ENCODE measurements around the gene ZNF275.
"Not testable (repeated sequence)": the region's sequence is repeated elsewhere in the genome, so short reads cannot be mapped to it uniquely, and the experiment has no call there.

The ZNF275 gene

DNA sequence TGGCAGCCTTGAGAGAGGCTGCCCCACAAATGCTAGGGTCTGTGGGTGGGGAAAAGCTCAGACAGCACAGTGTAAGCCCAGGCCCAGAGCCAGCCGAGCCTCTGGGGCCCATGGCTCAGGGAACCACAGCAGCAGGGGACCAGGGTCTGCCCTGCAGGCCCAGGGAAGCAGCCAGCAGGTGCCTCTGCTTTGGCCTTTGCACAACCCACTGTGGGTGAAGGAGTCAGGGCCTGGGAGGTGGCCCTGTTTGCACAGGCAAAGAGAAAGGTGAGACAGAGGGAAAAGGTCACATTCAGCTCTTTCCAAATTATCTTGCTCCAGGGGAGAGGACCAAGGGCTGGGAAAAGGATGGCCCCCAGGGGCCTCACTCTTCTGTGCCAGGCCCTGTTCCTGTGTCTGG lies 21.1 kb upstream of the ZNF275 start:
- no peak for TF ChIP-seq Cebpa-rat (IDR thresholded peaks at IDR 0.05)
- H3K27me3 ChIP-seq, result peaks cover 50 to 59% (median 53%) of the 10 kb centered on the region in 11 experiments
- no peak overlapping the region for H3K4me3 ChIP-seq
- H3K9me3 ChIP-seq (replicated peaks in 1 of 11), result no peaks in the 10 kb centered on the region
- H3K27ac ChIP-seq, result no peak overlapping the region
- H3K4me2 ChIP-seq, result no peak overlapping the region
- H3K4me1 ChIP-seq, result peaks cover 0 to 6% (median under 1%) of the 10 kb centered on the region in 10 experiments; a peak in 8 of 20 replicates
- peaks cover 0 to 10% (median 0%) of the 10 kb centered on the region in 11 experiments; a peak in 3 of 22 replicates for H4K20me1 ChIP-seq
- no peak overlapping the region for H3K9ac ChIP-seq
- H3K36me3 ChIP-seq, result no peaks in the 10 kb centered on the region

- Histone ChIP-seq H4K20me1 (peaks cover 0 to 11% (median 0%) of the 10 kb centered on the region in 11 experiments; a peak in 5 of 22 replicates), H3K9ac (no peak overlapping the region), H3K4me3 (no peak overlapping the region), H3K27me3 (peaks cover 6 to 34% (median 23%) of the 10 kb centered on the region in 11 experiments; a peak in 20 of 22 replicates), H3K4me2 (peak overlapping the region in 4 of 11 experiments; percentile 17 to 43 (median 32); a peak in 4 of 22 replicates), H3K4me1 (peaks cover 0 to 24% (median 3%) of the 10 kb centered on the region in 10 experiments; a peak in 11 of 20 replicates), H3K9me3 (replicated peaks in 1 of 11) (no peaks in the 10 kb centered on the region), H3K36me3 (no peaks in the 10 kb centered on the region), H3K27ac (no peak overlapping the region)
- no peak for TF ChIP-seq Cebpa-rat (IDR thresholded peaks at IDR 0.05)
Observed at GRCh38 chrX:153317306-153317705, 16.6 kb upstream of the ZNF275 start.

GRCh38 chrX:153317996-153318722 lies 15.8 kb upstream of the ZNF275 start:
- no peak overlapping the region for H3K9ac ChIP-seq
- H3K4me1 ChIP-seq, result peaks cover 0 to 24% (median 3%) of the 10 kb centered on the region in 10 experiments; a peak in 11 of 20 replicates
- H3K4me3 ChIP-seq, result no peak overlapping the region
- peaks cover 0 to 11% (median 0%) of the 10 kb centered on the region in 11 experiments; a peak in 5 of 22 replicates for H4K20me1 ChIP-seq
- TF ChIP-seq Cebpa-rat (IDR thresholded peaks at IDR 0.05), result no peak
- no peak overlapping the region for H3K27ac ChIP-seq
- H3K36me3 ChIP-seq, result no peaks in the 10 kb centered on the region
- H3K9me3 ChIP-seq (replicated peaks in 1 of 11), result peaks cover 0 to 4% (median 2%) of the 10 kb centered on the region in 11 experiments; a peak in 8 of 22 replicates
- H3K4me2 ChIP-seq, result peak overlapping the region in 5 of 11 experiments; percentile 11 to 36 (median 24); a peak in 7 of 22 replicates
- peaks cover 2 to 30% (median 16%) of the 10 kb centered on the region in 11 experiments; a peak in 19 of 22 replicates for H3K27me3 ChIP-seq

DNA sequence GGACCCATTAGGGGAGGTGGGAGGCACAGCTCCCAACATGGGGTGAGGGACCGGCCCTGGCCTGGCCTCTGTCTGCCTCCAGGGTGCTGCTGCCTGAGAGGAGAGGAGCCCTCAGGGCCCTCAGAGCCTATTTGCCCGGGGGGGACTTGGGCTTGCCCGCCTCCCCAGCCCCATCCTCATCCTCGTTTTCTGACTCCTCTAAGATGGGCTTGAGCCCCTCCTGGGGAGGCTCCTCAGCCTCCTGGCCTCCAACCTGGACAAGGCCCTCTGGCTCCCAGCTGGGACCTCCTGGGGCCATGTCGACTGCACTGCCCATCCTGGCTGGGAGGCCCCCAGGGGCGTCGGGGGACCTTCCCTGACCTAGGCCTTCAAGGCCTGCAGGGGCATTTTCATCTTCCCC lies 15.1 kb upstream of the ZNF275 start:
- Histone ChIP-seq H3K36me3 (no peaks in the 10 kb centered on the region), H3K4me3 (no peak overlapping the region), H3K4me1 (peaks cover 0 to 24% (median 3%) of the 10 kb centered on the region in 10 experiments; a peak in 11 of 20 replicates), H3K27me3 (peaks cover 4 to 33% (median 18%) of the 10 kb centered on the region in 11 experiments; a peak in 20 of 22 replicates), H3K9ac (no peak overlapping the region), H3K9me3 (replicated peaks in 1 of 11) (peaks cover 0 to 7% (median 5%) of the 10 kb centered on the region in 11 experiments; a peak in 8 of 22 replicates), H3K27ac (no peak overlapping the region), H4K20me1 (peaks cover 0 to 11% (median 0%) of the 10 kb centered on the region in 11 experiments; a peak in 5 of 22 replicates), H3K4me2 (peak overlapping the region in 6 of 11 experiments; percentile 8 to 45 (median 30); a peak in 11 of 22 replicates)
- TF ChIP-seq Cebpa-rat (IDR thresholded peaks at IDR 0.05), result no peak

DNA sequence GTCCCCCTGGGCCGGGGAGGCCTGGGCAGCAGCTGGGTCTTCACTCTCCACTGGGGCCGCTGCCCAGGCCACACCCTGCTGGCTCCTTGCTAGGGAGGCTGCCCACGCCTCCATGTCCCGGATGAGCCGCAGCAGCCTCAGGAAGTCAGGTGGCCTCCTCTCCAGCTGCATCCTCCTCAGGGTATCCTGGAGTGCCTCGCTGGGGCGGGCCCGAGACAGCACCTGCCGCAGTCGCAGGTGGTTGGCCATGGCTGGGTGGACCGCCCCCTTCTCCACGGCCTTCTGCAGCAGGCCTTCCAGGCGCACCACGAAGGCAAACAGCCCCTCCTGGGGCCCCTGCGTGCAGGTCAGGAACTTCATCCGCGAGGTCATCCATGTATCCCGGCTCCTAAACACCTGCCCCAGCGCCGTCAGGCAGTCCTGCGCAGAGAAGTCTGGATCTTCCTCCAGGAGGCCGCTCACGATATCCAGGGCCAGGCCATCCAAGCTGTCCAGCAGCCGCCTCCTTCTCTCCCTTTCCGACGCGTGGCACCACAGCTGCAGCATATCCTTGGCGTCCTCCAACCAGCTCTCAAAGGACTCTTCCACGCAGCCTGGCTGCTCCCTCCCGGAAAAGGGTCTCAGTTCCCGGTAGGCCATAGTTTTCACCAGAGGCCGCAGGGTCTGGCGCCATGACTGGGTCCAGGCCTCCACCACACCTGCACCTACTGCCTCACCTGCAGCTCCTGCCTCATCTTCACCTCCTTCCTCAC lies 14.5 kb upstream of the ZNF275 start:
- no peak overlapping the region for H3K4me3 ChIP-seq
- TF ChIP-seq Cebpa-rat (IDR thresholded peaks at IDR 0.05), result no peak
- H3K4me2 ChIP-seq, result peak overlapping the region in 6 of 11 experiments; percentile 8 to 45 (median 30); a peak in 12 of 22 replicates
- peaks cover 0 to 24% (median 3%) of the 10 kb centered on the region in 10 experiments; a peak in 11 of 20 replicates for H3K4me1 ChIP-seq
- H3K27me3 ChIP-seq, result peaks cover 7 to 40% (median 23%) of the 10 kb centered on the region in 11 experiments
- H3K9ac ChIP-seq, result no peak overlapping the region
- peaks cover 0 to 13% (median 5%) of the 10 kb centered on the region in 11 experiments; a peak in 12 of 22 replicates for H3K9me3 ChIP-seq (replicated peaks in 1 of 11)
- H3K27ac ChIP-seq, result no peak overlapping the region
- H4K20me1 ChIP-seq, result peaks cover 0 to 11% (median 0%) of the 10 kb centered on the region in 11 experiments; a peak in 5 of 22 replicates
- H3K36me3 ChIP-seq, result no peaks in the 10 kb centered on the region

DNA sequence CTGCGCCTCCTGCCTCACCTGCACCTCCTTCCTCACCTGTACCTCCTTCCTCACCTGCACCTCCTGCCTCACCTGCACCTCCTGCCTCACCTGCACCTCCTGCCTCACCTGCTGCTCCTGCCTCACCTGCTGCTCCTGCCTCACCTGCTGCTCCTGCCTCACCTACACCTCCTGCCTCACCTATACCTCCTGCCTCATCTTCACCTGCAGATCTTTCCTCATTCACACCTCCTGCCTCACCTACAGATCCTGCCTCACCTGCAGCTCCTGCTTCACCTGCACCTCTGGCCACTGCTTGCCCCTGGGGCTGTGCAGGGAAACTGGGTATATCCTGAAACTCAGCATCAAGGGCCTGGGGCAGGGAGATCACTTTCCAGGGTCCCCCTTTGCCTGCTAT lies 13.9 kb upstream of the ZNF275 start:
- H3K9ac ChIP-seq, H3K4me3 ChIP-seq, H3K4me2 ChIP-seq, H3K27ac ChIP-seq, H3K36me3 ChIP-seq: not testable (repeated sequence)
- H3K27me3 ChIP-seq, result peaks cover 13 to 45% (median 28%) of the 10 kb centered on the region in 11 experiments
- peaks cover 0 to 24% (median 3%) of the 10 kb centered on the region in 10 experiments; a peak in 11 of 20 replicates for H3K4me1 ChIP-seq
- H4K20me1 ChIP-seq, result peaks cover 0 to 11% (median 0%) of the 10 kb centered on the region in 11 experiments; a peak in 5 of 22 replicates
- H3K9me3 ChIP-seq (replicated peaks in 1 of 11), result peaks cover 0 to 18% (median 7%) of the 10 kb centered on the region in 11 experiments; a peak in 18 of 22 replicates

- peaks cover 0 to 11% (median 0%) of the 10 kb centered on the region in 11 experiments; a peak in 5 of 22 replicates for H4K20me1 ChIP-seq
- H3K36me3 ChIP-seq, result no peaks in the 10 kb centered on the region
- no peak overlapping the region for H3K4me2 ChIP-seq
- H3K27ac ChIP-seq, result no peak overlapping the region
- no peak for TF ChIP-seq Cebpa-rat (IDR thresholded peaks at IDR 0.05)
- H3K4me1 ChIP-seq, result peaks cover 0 to 24% (median 3%) of the 10 kb centered on the region in 10 experiments; a peak in 11 of 20 replicates
- H3K9me3 ChIP-seq (replicated peaks in 1 of 11), result peaks cover 4 to 25% (median 14%) of the 10 kb centered on the region in 11 experiments
- H3K27me3 ChIP-seq, result peaks cover 19 to 51% (median 32%) of the 10 kb centered on the region in 11 experiments
- no peak overlapping the region for H3K4me3 ChIP-seq
- no peak overlapping the region for H3K9ac ChIP-seq
Observed at GRCh38 chrX:153320555-153321184, 13.3 kb upstream of the ZNF275 start.

DNA sequence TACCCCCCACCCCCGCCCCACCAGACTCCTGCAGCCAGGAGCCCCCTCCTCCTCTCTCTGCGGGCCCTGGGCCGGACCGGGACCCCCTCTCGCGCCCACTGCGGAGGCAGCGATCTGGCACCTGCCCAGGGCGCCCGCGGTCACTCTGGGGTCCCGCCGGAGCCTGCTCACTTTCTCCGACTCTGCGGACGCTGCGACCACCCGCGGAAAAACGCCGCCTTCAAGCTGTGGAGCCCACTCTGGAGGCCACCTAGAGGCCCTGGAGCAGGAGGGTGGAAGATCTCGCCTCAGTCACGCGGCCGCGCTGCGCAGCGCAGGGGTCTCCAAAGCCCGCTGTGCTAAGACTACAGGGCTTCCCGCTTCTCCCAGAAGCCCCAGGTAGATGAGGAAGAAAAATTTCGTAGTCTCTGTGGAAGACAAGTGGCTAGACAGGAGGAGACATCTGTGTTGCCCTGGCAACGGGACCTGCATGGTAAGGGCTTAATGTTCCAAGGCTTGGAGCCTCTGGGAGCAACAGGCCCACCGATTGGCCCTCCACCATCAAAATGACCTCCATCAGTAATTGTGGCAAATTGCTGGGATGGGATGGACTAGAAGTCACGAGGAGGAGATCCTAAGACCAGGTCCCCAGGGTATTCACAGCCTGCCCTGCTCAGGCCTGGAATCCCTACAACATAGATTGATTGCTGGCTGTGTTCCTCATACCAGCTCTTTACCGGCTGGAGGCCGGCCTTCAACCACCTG lies 12.4 kb upstream of the ZNF275 start, which contains the start of gene PNMA6F:
PNMA6F (minus strand) TSS at position 387 of the 744 bp plus-strand sequence. CDS start 1,093 bp downstream, outside the sequence.
- H3K27me3 ChIP-seq, result peaks cover 27 to 60% (median 40%) of the 10 kb centered on the region in 11 experiments
- H3K36me3 ChIP-seq, result no peaks in the 10 kb centered on the region
- peaks cover 0 to 11% (median 0%) of the 10 kb centered on the region in 11 experiments; a peak in 5 of 22 replicates for H4K20me1 ChIP-seq
- H3K9me3 ChIP-seq (replicated peaks in 1 of 11), result peaks cover 13 to 33% (median 22%) of the 10 kb centered on the region in 11 experiments
- H3K4me1 ChIP-seq, result peaks cover 0 to 24% (median 3%) of the 10 kb centered on the region in 10 experiments; a peak in 11 of 20 replicates
- no peak for TF ChIP-seq Cebpa-rat (IDR thresholded peaks at IDR 0.05)
- H3K27ac ChIP-seq, result no peak within 1 kb of the TSS
- no peak within 1 kb of the TSS for H3K4me3 ChIP-seq
- no peak within 1 kb of the TSS for H3K9ac ChIP-seq
- no peak within 1 kb of the TSS for H3K4me2 ChIP-seq

All from BLaER1 treated with 17β-estradiol and CSF1 and Interleukin-3, amounts not matched to agents 10 nM and 100 nM (cell line).